Uterus (tissue), 4 donors: ENCODE data around the gene RAI1. TPM values are rescaled to one million over a fixed set of nuclear protein-coding genes. Genes with fewer than 3 reads are reported as not detected.

Experiments
- DNase-seq, 2 donors: peaks; one replicate each; pipeline ENCODE4 v3.0.0-alpha.2; 2019 to 2020
- H3K27ac ChIP-seq, 2 donors: fragments of 200-600 bp; sonication (generic); 1 replicate in 1 of 2; 2 replicates in 1 of 2; pipeline ENCODE4 v1.5.1; 2016 to 2018
- H3K27me3 ChIP-seq, 2 donors: fragments of 200-600 bp; sonication (generic); one replicate each; pipeline ENCODE4 v1.5.1; 2018 to 2019; ENCODE audit warnings: control low read depth in 1 of 2
- H3K36me3 ChIP-seq, 2 donors: fragments of 200-600 bp; sonication (generic); one replicate each; pipeline ENCODE4 v1.5.1; 2019; ENCODE audit warnings: control low read depth in 1 of 2
- H3K4me1 ChIP-seq, 2 donors: fragments of 200-600 bp; sonication (generic); one replicate each; pipeline ENCODE4 v1.5.1; 2018 to 2019; ENCODE audit warnings: control low read depth in 1 of 2
- H3K4me3 ChIP-seq, 2 donors: fragments of 200-600 bp; sonication (generic); 1 replicate in 1 of 2; 2 replicates in 1 of 2; pipeline ENCODE4 v1.5.1; 2018 to 2019; ENCODE audit warnings: mild to moderate bottlenecking in 1 of 2
- H3K9me3 ChIP-seq, 2 donors: fragments of 200-600 bp; sonication (generic); one replicate each; pipeline ENCODE4 v1.5.1; 2019; ENCODE audit warnings: control low read depth in 1 of 2
- POLR2A ChIP-seq, 2 donors: fragments of 450-650 bp; IDR thresholded peaks; one replicate each; pipeline ENCODE4 v1.6.1; 2016; ENCODE audit warnings: antibody characterized with exemption in 2 of 2, mild to moderate bottlenecking in 1 of 2, moderate library complexity in 1 of 2
- intact Hi-C: fragments of 100-400 bp; cut with DNase I; formaldehyde crosslinking; loops from one replicate; pipeline ENCODE4 v1.15.1; 2023; ENCODE audit warnings: low total_unique reads
- total RNA-seq, 4 donors: library from RNA; depleted of rRNA in 3 of 4; stranded (reverse); fragments of >200 nt in 3 of 4; gene quantifications; one replicate each; pipeline versions ENCODE4 v1.1.0 to v1.2.4, GENCODE V29; 2014 to 2023
- TF ChIP-seq, protein P1 (sequence below), 4 experiments: fragments of 200-600 bp in 2 of 4; fragments of 450-650 bp in 2 of 4; sonication (generic) in 2 of 4; IDR thresholded peaks; one replicate each; pipeline ENCODE4 v1.5.1; 2016 to 2019; ENCODE audit warnings: antibody characterized with exemption in 4 of 4, mild to moderate bottlenecking in 2 of 4, moderate library complexity in 1 of 4
- donor health status: DM: yes; HTN: yes; CAD: no.

Gene RAI1
- total RNA-seq, 4 donors from 2014 or later = 10.0 to 66.1 (median 15.3) TPM

GRCh38 chr17:17716837-17717523 is 35.7 kb downstream of the RAI1 start:
- Histone ChIP-seq H3K27ac (no peak overlapping the region), H3K9me3 (no peaks in the 10 kb centered on the region), H3K36me3 (no peaks in the 10 kb centered on the region), H3K4me3 (no peak overlapping the region), H3K27me3 (no peaks in the 10 kb centered on the region), H3K4me1 (peaks cover 0 to 9% of the 10 kb centered on the region in 2 donors)
- intact Hi-C loops = no loop called here
- DNase-seq = no peak
- TF ChIP-seq POLR2A (IDR thresholded peaks at IDR 0.05) = no peak
- TF ChIP-seq, protein P1, sequence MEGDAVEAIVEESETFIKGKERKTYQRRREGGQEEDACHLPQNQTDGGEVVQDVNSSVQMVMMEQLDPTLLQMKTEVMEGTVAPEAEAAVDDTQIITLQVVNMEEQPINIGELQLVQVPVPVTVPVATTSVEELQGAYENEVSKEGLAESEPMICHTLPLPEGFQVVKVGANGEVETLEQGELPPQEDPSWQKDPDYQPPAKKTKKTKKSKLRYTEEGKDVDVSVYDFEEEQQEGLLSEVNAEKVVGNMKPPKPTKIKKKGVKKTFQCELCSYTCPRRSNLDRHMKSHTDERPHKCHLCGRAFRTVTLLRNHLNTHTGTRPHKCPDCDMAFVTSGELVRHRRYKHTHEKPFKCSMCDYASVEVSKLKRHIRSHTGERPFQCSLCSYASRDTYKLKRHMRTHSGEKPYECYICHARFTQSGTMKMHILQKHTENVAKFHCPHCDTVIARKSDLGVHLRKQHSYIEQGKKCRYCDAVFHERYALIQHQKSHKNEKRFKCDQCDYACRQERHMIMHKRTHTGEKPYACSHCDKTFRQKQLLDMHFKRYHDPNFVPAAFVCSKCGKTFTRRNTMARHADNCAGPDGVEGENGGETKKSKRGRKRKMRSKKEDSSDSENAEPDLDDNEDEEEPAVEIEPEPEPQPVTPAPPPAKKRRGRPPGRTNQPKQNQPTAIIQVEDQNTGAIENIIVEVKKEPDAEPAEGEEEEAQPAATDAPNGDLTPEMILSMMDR (IDR thresholded peaks at IDR 0.05) = no peak

DNA sequence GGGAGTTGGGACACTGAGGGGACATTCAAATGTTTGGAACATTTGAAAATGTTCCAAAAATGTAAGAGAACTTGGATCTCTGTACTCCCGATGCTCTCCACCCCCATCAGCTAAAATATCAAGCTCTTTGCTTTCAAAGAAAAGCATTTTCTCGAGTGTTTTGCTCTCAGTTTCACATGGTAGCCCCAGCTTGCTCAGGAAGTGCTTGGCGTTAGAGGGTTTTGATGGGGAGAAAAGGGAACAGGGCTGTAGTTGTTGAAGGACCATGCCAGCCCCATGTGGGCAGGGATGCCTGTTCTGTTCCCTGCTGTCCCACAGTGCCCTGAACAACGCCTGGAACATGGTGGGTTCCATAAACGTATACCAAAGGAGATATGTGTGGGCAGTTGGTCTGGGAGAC is 37.0 kb downstream of the RAI1 start:
- no peak overlapping the region for H3K27ac ChIP-seq
- TF ChIP-seq, protein P1 (IDR thresholded peaks at IDR 0.05) = no peak
- TF ChIP-seq POLR2A (IDR thresholded peaks at IDR 0.05) = no peak
- no peaks in the 10 kb centered on the region for H3K9me3 ChIP-seq
- no peaks in the 10 kb centered on the region for H3K36me3 ChIP-seq
- no peak overlapping the region for H3K4me3 ChIP-seq
- H3K4me1 ChIP-seq = peaks cover 0 to 19% of the 10 kb centered on the region in 2 donors
- DNase-seq = no peak
- no peaks in the 10 kb centered on the region for H3K27me3 ChIP-seq
- intact Hi-C loops = no loop called here

- Histone ChIP-seq H3K4me1 (peaks cover 0 to 11% of the 10 kb centered on the region in 2 donors), H3K36me3 (no peaks in the 10 kb centered on the region), H3K27ac (no peak overlapping the region), H3K9me3 (no peaks in the 10 kb centered on the region), H3K4me3 (no peak overlapping the region), H3K27me3 (no peaks in the 10 kb centered on the region)
- DNase-seq = no peak
- no peak for TF ChIP-seq POLR2A (IDR thresholded peaks at IDR 0.05)
- TF ChIP-seq, protein P1 (IDR thresholded peaks at IDR 0.05) = no peak
- intact Hi-C loops = no loop called here
These were observed 38.1 kb downstream of the RAI1 start for GRCh38 chr17:17719199-17719940.

GRCh38 chr17:17719966-17720543 is 38.8 kb downstream of the RAI1 start:
- intact Hi-C loops = no loop called here
- peaks cover 0 to 16% of the 10 kb centered on the region in 2 donors for H3K4me1 ChIP-seq
- H3K27me3 ChIP-seq = no peaks in the 10 kb centered on the region
- H3K27ac ChIP-seq = no peak overlapping the region
- H3K36me3 ChIP-seq = no peaks in the 10 kb centered on the region
- TF ChIP-seq, protein P1 (IDR thresholded peaks at IDR 0.05) = no peak
- no peak for TF ChIP-seq POLR2A (IDR thresholded peaks at IDR 0.05)
- no peak for DNase-seq
- H3K4me3 ChIP-seq = no peak overlapping the region
- no peaks in the 10 kb centered on the region for H3K9me3 ChIP-seq

GRCh38 chr17:17721140-17721668 is 39.9 kb downstream of the RAI1 start:
- Histone ChIP-seq H3K27me3 (no peaks in the 10 kb centered on the region), H3K9me3 (no peaks in the 10 kb centered on the region), H3K27ac (no peak overlapping the region), H3K36me3 (no peaks in the 10 kb centered on the region), H3K4me3 (no peak overlapping the region), H3K4me1 (peaks cover 0 to 19% of the 10 kb centered on the region in 2 donors)
- intact Hi-C loops = no loop called here
- no peak for DNase-seq
- TF ChIP-seq, protein P1 (IDR thresholded peaks at IDR 0.05) = no peak
- TF ChIP-seq POLR2A (IDR thresholded peaks at IDR 0.05) = no peak
